PC-9 (cell line): ENCODE data around the gene PTPRT.

Experiments
- EZH2 ChIP-seq: fragments of 200-600 bp; sonication (generic); IDR thresholded peaks from 2 replicates; pipeline ENCODE4 v1.8.0; 2017; ENCODE audit warnings: antibody characterized with exemption, low read depth
- TF ChIP-seq, protein P1 (sequence below): fragments of 200-600 bp; sonication (generic); conservative IDR thresholded peaks from 2 replicates; pipeline ENCODE4 v1.6.1; 2017; ENCODE audit warnings: mixed run types, antibody characterized with exemption, mild to moderate bottlenecking, moderate library complexity

DNA sequence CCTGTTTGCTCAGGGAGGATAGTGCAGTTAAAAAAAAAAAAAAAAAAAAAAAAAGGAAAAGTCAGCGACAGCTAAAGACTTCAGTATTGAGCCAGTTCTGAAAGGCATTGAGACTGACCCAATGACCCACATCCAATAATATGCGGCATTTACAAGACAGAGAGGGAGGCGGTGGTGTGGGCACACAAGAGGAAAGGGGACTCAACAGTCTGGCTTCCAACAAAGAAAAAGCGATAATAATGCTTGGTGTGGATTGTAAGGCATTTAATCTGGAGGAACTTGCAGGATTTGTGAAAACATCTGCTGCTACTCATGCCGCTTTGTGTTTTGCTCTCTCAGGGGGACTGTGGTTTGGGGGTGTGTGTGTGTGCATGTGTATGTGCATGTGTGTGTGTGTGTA is 787.3 kb downstream of the PTPRT start:
- TF ChIP-seq, protein P1, sequence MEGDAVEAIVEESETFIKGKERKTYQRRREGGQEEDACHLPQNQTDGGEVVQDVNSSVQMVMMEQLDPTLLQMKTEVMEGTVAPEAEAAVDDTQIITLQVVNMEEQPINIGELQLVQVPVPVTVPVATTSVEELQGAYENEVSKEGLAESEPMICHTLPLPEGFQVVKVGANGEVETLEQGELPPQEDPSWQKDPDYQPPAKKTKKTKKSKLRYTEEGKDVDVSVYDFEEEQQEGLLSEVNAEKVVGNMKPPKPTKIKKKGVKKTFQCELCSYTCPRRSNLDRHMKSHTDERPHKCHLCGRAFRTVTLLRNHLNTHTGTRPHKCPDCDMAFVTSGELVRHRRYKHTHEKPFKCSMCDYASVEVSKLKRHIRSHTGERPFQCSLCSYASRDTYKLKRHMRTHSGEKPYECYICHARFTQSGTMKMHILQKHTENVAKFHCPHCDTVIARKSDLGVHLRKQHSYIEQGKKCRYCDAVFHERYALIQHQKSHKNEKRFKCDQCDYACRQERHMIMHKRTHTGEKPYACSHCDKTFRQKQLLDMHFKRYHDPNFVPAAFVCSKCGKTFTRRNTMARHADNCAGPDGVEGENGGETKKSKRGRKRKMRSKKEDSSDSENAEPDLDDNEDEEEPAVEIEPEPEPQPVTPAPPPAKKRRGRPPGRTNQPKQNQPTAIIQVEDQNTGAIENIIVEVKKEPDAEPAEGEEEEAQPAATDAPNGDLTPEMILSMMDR: no peak
- TF ChIP-seq EZH2: no peak
